Mesenchymal stem cell (in vitro differentiated cells and primary cell): ENCODE results near the gene ASPA.

Source experiments
- DNase-seq: peaks from one replicate; pipeline ENCODE4 v3.0.0-alpha.2; 2013
- H2AFZ ChIP-seq: one replicate; pipeline ENCODE4 v1.6.1; 2013; ENCODE audit warnings: low read depth, mild to moderate bottlenecking, control low read depth, inconsistent platforms, low read length, moderate library complexity
- H2AK5ac ChIP-seq: 2 replicates; pipeline ENCODE4 v1.6.1; 2013; ENCODE audit warnings: low read length, moderate library complexity, mild to moderate bottlenecking, inconsistent platforms; ENCODE audit not compliant: severe bottlenecking
- H2BK120ac ChIP-seq: one replicate; pipeline ENCODE4 v1.6.1; 2013; ENCODE audit warnings: low read depth, mild to moderate bottlenecking, inconsistent platforms, low read length, moderate library complexity
- H2BK12ac ChIP-seq, 2 experiments: one replicate each; pipeline ENCODE4 v1.6.1; 2013; ENCODE audit warnings: inconsistent platforms in 2 of 2, low read length in 2 of 2, mild to moderate bottlenecking in 2 of 2, moderate library complexity in 2 of 2, control low read depth in 1 of 2
- H2BK15ac ChIP-seq: one replicate; pipeline ENCODE4 v1.6.1; 2013; ENCODE audit warnings: mild to moderate bottlenecking, low read depth, inconsistent platforms; ENCODE audit not compliant: poor library complexity, severe bottlenecking
- H2BK5ac ChIP-seq: 2 replicates; pipeline ENCODE4 v1.6.1; 2013; ENCODE audit warnings: low read depth, mild to moderate bottlenecking, low read length, control low read depth, inconsistent platforms; ENCODE audit not compliant: poor library complexity, severe bottlenecking
- H3K14ac ChIP-seq, 2 experiments: one replicate each; pipeline ENCODE4 v1.6.1; 2013; ENCODE audit warnings: inconsistent platforms in 2 of 2, low read length in 2 of 2, control low read depth in 1 of 2, mild to moderate bottlenecking in 1 of 2, moderate library complexity in 1 of 2
- H3K18ac ChIP-seq, 2 experiments: one replicate each; pipeline ENCODE4 v1.6.1; 2013; ENCODE audit warnings: inconsistent platforms in 2 of 2, low read length in 2 of 2, control low read depth in 1 of 2, low read depth in 1 of 2, mild to moderate bottlenecking in 1 of 2
- H3K23ac ChIP-seq, 2 experiments: one replicate each; pipeline ENCODE4 v1.6.1; 2013; ENCODE audit warnings: inconsistent platforms in 2 of 2, low read length in 2 of 2, mild to moderate bottlenecking in 2 of 2, moderate library complexity in 2 of 2, control low read depth in 1 of 2
- H3K27ac ChIP-seq: 2 replicates; pipeline ENCODE4 v1.5.1; 2013; ENCODE audit warnings: mild to moderate bottlenecking, moderate library complexity, low read length, control low read depth, inconsistent platforms; ENCODE audit not compliant: poor library complexity, severe bottlenecking
- H3K27me3 ChIP-seq, 2 experiments: 2 replicates each; pipeline versions ENCODE4 v1.6.1 to v1.7.0; 2013; ENCODE audit warnings: low read length in 2 of 2, mild to moderate bottlenecking in 2 of 2, moderate library complexity in 2 of 2, control low read depth in 1 of 2, inconsistent platforms in 1 of 2; ENCODE audit not compliant: control insufficient read depth in 1 of 2, insufficient read depth in 1 of 2
- H3K36me3 ChIP-seq, 2 experiments: 2 replicates each; pipeline versions ENCODE4 v1.6.1 to v1.7.0; 2013; ENCODE audit warnings: low read length in 2 of 2, control low read depth in 1 of 2, inconsistent platforms in 1 of 2, low read depth in 1 of 2, mild to moderate bottlenecking in 1 of 2; ENCODE audit not compliant: insufficient read depth in 2 of 2, control insufficient read depth in 1 of 2
- H3K4ac ChIP-seq, 2 experiments: one replicate each; pipeline ENCODE4 v1.6.1; 2013; ENCODE audit warnings: inconsistent platforms in 2 of 2, low read length in 2 of 2, mild to moderate bottlenecking in 2 of 2, moderate library complexity in 2 of 2, control low read depth in 1 of 2, low read depth in 1 of 2
- H3K4me1 ChIP-seq: 2 replicates; pipeline ENCODE4 v1.6.1; 2013; ENCODE audit warnings: low read depth, low read length, control low read depth; ENCODE audit not compliant: control insufficient read depth, insufficient read depth
- H3K4me2 ChIP-seq: 2 replicates; pipeline ENCODE4 v1.6.1; 2013; ENCODE audit warnings: low read length, mild to moderate bottlenecking, inconsistent platforms; ENCODE audit not compliant: poor library complexity, severe bottlenecking
- H3K4me3 ChIP-seq, 2 experiments: 2 replicates each; pipeline versions ENCODE4 v1.5.1 to v1.7.0; 2013; ENCODE audit warnings: low read length in 2 of 2, mild to moderate bottlenecking in 2 of 2, control low read depth in 1 of 2, low read depth in 1 of 2; ENCODE audit not compliant: insufficient read depth in 1 of 2
- H3K79me1 ChIP-seq: replicated peaks from 2 replicates; pipeline ENCODE4 v1.6.1; 2013; ENCODE audit warnings: mild to moderate bottlenecking, control low read depth, low read length, inconsistent platforms; ENCODE audit not compliant: poor library complexity, severe bottlenecking
- H3K9ac ChIP-seq: 2 replicates; pipeline ENCODE4 v1.7.0; 2013; ENCODE audit warnings: mild to moderate bottlenecking, low read length, moderate library complexity
- H3K9me3 ChIP-seq: 2 replicates; pipeline ENCODE4 v1.7.0; 2013; ENCODE audit warnings: mild to moderate bottlenecking, low read length; ENCODE audit not compliant: control insufficient read depth
- H4K8ac ChIP-seq: one replicate; pipeline ENCODE4 v1.6.1; 2013; ENCODE audit warnings: inconsistent platforms, mild to moderate bottlenecking, low read length, moderate library complexity
- H4K91ac ChIP-seq: one replicate; pipeline ENCODE4 v1.6.1; 2013; ENCODE audit warnings: mild to moderate bottlenecking, low read length, inconsistent platforms
- WGBS: methylation state at CpG from one replicate; pipeline ENCODE4 v1.1.7; 2013; ENCODE audit warnings: mixed read lengths; 5-methylcytosine and 5-hydroxymethylcytosine counted together

ASPA gene

GRCh38 chr17:3546521-3546920 is 70.7 kb downstream of the ASPA start:
- Histone ChIP-seq H2BK5ac (no peak overlapping the region), H3K79me1 (no peaks in the 10 kb centered on the region), H2BK12ac (no peak overlapping the region), H3K9ac (no peak overlapping the region), H3K27me3 (peaks cover 0 to 12% of the 10 kb centered on the region in 2 experiments), H2AFZ (no peak overlapping the region), H3K18ac (no peak overlapping the region), H3K23ac (no peak overlapping the region), H2BK120ac (no peak overlapping the region), H3K4me3 (no peak overlapping the region), H4K8ac (no peak overlapping the region), H2AK5ac (no peak overlapping the region), H3K27ac (no peak overlapping the region), H3K4me2 (no peak overlapping the region), H3K9me3 (no peaks in the 10 kb centered on the region), H3K4ac (no peak overlapping the region), H4K91ac (no peak overlapping the region), H3K4me1 (no peaks in the 10 kb centered on the region), H3K36me3 (no peaks in the 10 kb centered on the region), H3K14ac (no peak overlapping the region), H2BK15ac (no peak overlapping the region)
- no peak for DNase-seq
- WGBS, result 89% methylated on average over 5 of the region's 5 CpGs

DNA sequence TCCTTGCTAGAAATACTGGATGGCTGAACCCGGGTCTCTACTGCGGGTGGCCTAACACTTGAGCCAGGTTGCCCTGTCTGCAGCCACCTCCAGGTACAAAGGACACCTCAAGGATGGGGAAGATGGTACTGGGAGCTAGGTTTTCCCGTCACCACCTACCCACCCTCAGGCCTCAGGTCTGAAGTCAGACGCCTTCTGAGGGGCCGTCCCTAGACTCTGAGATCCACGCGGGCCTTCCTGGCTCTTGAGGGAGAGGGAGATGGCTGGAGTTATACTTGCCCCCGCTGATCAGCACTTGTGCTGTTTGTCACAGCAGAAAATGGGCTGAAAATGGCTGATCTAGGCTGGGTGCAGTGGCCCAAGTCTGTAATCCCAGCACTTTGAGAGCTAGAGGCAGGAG is 71.2 kb downstream of the ASPA start:
- H4K8ac ChIP-seq, result no peak overlapping the region
- H2BK5ac ChIP-seq, result no peak overlapping the region
- no peak overlapping the region for H3K23ac ChIP-seq
- H3K4me3 ChIP-seq, result no peak overlapping the region
- H3K9ac ChIP-seq, result no peak overlapping the region
- no peak for DNase-seq
- no peak overlapping the region for H3K27ac ChIP-seq
- H2BK120ac ChIP-seq, result no peak overlapping the region
- H3K9me3 ChIP-seq, result no peaks in the 10 kb centered on the region
- H2AK5ac ChIP-seq, result no peak overlapping the region
- H3K27me3 ChIP-seq, result peaks cover 0 to 12% of the 10 kb centered on the region in 2 experiments
- H3K18ac ChIP-seq, result no peak overlapping the region
- 77% methylated on average over 6 of the region's 8 CpGs for WGBS
- no peak overlapping the region for H3K4ac ChIP-seq
- H4K91ac ChIP-seq, result no peak overlapping the region
- no peaks in the 10 kb centered on the region for H3K4me1 ChIP-seq
- no peaks in the 10 kb centered on the region for H3K36me3 ChIP-seq
- H2BK12ac ChIP-seq, result no peak overlapping the region
- H3K14ac ChIP-seq, result no peak overlapping the region
- no peak overlapping the region for H3K4me2 ChIP-seq
- H3K79me1 ChIP-seq, result no peaks in the 10 kb centered on the region
- H2BK15ac ChIP-seq, result no peak overlapping the region
- no peak overlapping the region for H2AFZ ChIP-seq

- Histone ChIP-seq H3K4me2 (no peak overlapping the region), H2BK15ac (no peak overlapping the region), H4K91ac (no peak overlapping the region), H2AFZ (no peak overlapping the region), H2BK12ac (no peak overlapping the region), H3K4me1 (no peaks in the 10 kb centered on the region), H3K36me3 (no peaks in the 10 kb centered on the region), H3K23ac (no peak overlapping the region), H2BK5ac (no peak overlapping the region), H3K27ac (no peak overlapping the region), H2BK120ac (no peak overlapping the region), H3K9ac (no peak overlapping the region), H3K18ac (no peak overlapping the region), H3K4me3 (no peak overlapping the region), H4K8ac (no peak overlapping the region), H3K9me3 (no peaks in the 10 kb centered on the region), H3K79me1 (no peaks in the 10 kb centered on the region), H3K14ac (no peak overlapping the region), H3K4ac (no peak overlapping the region), H2AK5ac (no peak overlapping the region), H3K27me3 (peaks cover 0 to 8% of the 10 kb centered on the region in 2 experiments)
- no peak for DNase-seq
- WGBS, result 84% methylated on average over 11 of the region's 11 CpGs
These were observed 71.8 kb downstream of the ASPA start for GRCh38 chr17:3547628-3548027.

- 91% methylated on average over 1 of the region's 2 CpGs for WGBS
These were observed 73.9 kb downstream of the ASPA start for GRCh38 chr17:3549610-3550162.

More at GRCh38 chr17:3549610-3550162, 73.9 kb downstream of the ASPA start:
- Histone ChIP-seq H3K9me3 (no peaks in the 10 kb centered on the region), H2BK12ac (no peak overlapping the region), H3K79me1 (no peaks in the 10 kb centered on the region), H3K27me3 (no peaks in the 10 kb centered on the region), H2AFZ (no peak overlapping the region), H3K4ac (no peak overlapping the region), H3K36me3 (no peaks in the 10 kb centered on the region), H2BK15ac (no peak overlapping the region), H3K4me1 (no peaks in the 10 kb centered on the region), H3K27ac (no peak overlapping the region), H3K9ac (no peak overlapping the region), H2BK120ac (no peak overlapping the region), H3K18ac (no peak overlapping the region), H3K14ac (no peak overlapping the region), H3K23ac (no peak overlapping the region), H4K8ac (no peak overlapping the region), H2BK5ac (no peak overlapping the region), H4K91ac (no peak overlapping the region), H2AK5ac (no peak overlapping the region), H3K4me3 (no peak overlapping the region), H3K4me2 (no peak overlapping the region)
- no peak for DNase-seq
